Measurements from ENCODE around the gene APH1B.

DNA sequence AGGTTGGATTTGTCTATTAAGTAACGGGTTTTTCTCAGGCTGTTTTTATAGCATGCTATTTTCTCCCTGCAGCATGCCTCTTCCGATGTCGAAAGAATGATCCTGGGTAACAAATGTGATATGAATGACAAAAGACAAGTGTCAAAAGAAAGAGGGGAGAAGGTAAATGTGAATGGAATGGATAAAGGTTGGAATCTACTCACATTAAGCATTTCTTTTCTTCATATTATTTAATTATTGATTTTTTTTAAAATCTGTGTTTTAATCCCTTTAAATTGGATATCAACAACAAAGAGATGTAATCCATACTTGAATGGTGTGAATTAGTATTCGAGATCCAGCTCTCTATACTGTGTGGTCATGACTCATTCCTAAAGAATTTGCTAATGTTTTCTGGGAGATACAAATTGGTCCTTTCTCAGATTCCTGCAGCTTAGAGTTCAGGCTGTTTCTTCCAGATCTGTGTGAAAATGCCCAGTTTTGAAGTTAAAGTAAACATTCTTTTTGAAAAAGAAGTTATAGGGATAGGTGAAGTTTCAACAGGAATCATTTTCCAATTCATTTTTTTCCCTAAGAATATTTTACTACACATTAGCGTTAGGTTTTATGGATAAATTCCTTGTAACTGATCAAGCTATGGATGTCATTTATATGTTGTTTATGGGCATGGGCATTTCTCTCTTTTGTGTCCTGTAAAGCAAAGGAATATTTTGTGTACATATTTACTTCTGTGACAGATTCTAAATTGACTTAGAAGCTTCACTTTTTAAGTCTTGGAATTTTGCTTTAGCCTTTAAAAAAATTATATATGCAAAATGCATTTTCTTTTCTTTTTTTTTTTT, 20.8 kb upstream of the APH1B start:
- TF ChIP-seq CTCF (IDR thresholded peaks at IDR 0.05) (no peak), POLR2A (IDR thresholded peaks at IDR 0.05) (no peak)
